Cardiac atrium fibroblast (primary cell): Measurements from ENCODE around the gene MLLT10. TPM values are rescaled to one million over a fixed set of nuclear protein-coding genes. Genes with fewer than 3 reads are reported as not detected.

ENCODE experiments used
- total RNA-seq: library from RNA; depleted of rRNA; stranded (reverse); fragments of >200 nt; gene quantifications from 2 replicates; pipeline ENCODE4 v1.2.3, GENCODE V29; 2015

MLLT10 gene
- total RNA-seq = 20.4 and 29.1 TPM in 2 replicates

GRCh38 chr10:21533467-21534279, at the start of gene MLLT10:
TSS of gene MLLT10 (plus strand) at chr10:21534232. CDS start at chr10:21534645, 413 bp downstream.

DNA sequence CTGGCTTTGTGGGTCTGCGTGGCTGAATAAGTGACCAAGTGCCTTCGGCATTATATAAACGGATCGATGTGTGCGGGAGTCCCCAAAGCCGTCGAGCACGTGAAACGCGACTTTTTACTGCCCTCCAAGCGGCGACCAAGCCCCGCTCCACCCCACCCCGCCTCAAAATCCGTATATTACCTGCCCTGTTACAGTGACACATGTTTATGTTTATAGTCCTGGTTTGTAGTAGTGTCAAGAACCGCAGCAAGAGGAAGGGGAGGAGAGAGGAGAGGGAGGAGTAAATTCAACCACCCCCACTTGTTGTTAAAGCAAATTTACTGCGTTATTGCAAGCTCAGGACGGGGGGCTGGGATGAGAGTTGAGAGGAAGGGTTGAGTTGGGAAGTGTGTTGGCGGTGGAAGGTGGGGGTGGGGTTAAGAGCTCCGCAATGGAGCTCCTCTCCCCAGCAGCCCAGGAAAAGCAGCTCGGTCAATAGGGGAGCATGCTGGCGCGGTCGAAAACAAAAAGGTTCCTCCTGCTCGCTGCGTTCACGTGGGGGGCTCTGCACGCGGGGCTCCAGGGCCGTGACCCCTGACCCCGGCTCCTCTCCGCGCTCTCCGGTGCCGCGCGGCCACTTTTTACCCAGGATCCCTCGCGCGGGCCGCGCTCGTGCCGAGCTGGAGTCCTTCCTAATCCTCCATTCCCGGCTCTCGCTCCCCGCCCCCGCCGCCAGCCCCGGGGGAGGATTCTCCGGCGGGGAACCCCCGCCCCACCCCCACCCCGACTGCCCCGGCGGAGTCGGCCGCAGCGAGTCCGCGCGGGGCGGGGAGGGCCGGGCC, 8.5 kb upstream of the MLLT10 start, which contains the start of gene SKIDA1:
Gene SKIDA1, minus strand, starts transcription at position 316 of the 821 bp plus-strand sequence. CDS start 7,860 bp downstream, outside the sequence.

Other genes starting within 250 kb of the MLLT10 start
- gene SKIDA1, start 8.6 kb upstream of the MLLT10 start, total RNA-seq = 0.18 and 0.65 TPM in 2 replicates